BJ (cell line): Measurements from ENCODE around the gene SGIP1. TPM values are rescaled to one million over a fixed set of nuclear protein-coding genes. Genes with fewer than 3 reads are reported as not detected.

Experiments
- CTCF ChIA-PET: fragments of 350-600 bp; formaldehyde crosslinking; extraction: SDS; loops from one replicate; lab custom pipeline; 2021; ENCODE audit warnings: antibody characterized with exemption, inconsistent platforms; lab: Yijun Ruan, JAX
- POLR2A ChIA-PET: fragments of 300-600 bp; sonication (Branson Sonifier 250); formaldehyde crosslinking; extraction: SDS; loops from one replicate; lab custom pipeline; 2021; ENCODE audit warnings: antibody characterized with exemption; lab: Charles Lee
- DNase-seq: peaks from one replicate; pipeline ENCODE4 v3.0.0-alpha.2; 2011; ENCODE audit warnings: low read depth
- H3K27me3 ChIP-seq: 2 replicates; pipeline ENCODE4 v1.6.0; 2011; ENCODE audit warnings: low read length; ENCODE audit not compliant: control insufficient read depth, insufficient read depth
- H3K36me3 ChIP-seq: 2 replicates; pipeline ENCODE4 v1.5.1; 2011; ENCODE audit warnings: low read length; ENCODE audit not compliant: control insufficient read depth, insufficient read depth
- H3K4me3 ChIP-seq: 2 replicates; pipeline ENCODE4 v1.5.1; 2011; ENCODE audit warnings: low read depth, mild to moderate bottlenecking, control low read depth, low read length
- CTCF ChIP-seq: IDR thresholded peaks from 2 replicates; pipeline ENCODE4 v1.5.1; 2011; ENCODE audit warnings: low read depth, mild to moderate bottlenecking, control low read depth, inconsistent platforms, low read length, moderate library complexity; ENCODE audit not compliant: insufficient read depth
- polyA plus RNA-seq: library from polyadenylated mRNA; depleted of rRNA; stranded (reverse); fragments of >200 nt; gene quantifications from 2 replicates; pipeline ENCODE4 v1.2.3, GENCODE V29; 2011

The SGIP1 gene
- polyA plus RNA-seq, 1 experiment, result 49.4 TPM

- ChIA-PET CTCF (interaction anchor here (0.7 kb wide), 1 partner anchor 192 kb away, joined by 3 read pairs; no protein-coding TSS in a partner anchor), POLR2A (no interaction called here)
- Histone ChIP-seq H3K27me3 (no peaks in the 10 kb centered on the region), H3K4me3 (no peak overlapping the region), H3K36me3 (peaks cover 4% of the 10 kb centered on the region)
- no peak for TF ChIP-seq CTCF
- DNase-seq, result no peak
Measured at GRCh38 chr1:66690666-66691381, 156.9 kb downstream of the SGIP1 start.

GRCh38 chr1:66692681-66693080 is 158.7 kb downstream of the SGIP1 start:
- H3K36me3 ChIP-seq, result peaks cover 4% of the 10 kb centered on the region
- POLR2A ChIA-PET, result interaction anchor here (0.6 kb wide), 1 partner anchor 12 kb away, joined by 3 read pairs; no protein-coding TSS in a partner anchor
- DNase-seq, result no peak
- CTCF ChIA-PET, result interaction anchor here (1.1 to 1.9 kb wide), 2 partner anchors 22 to 33 kb away, joined by 4 to 5 read pairs; no protein-coding TSS in a partner anchor
- H3K4me3 ChIP-seq, result no peak overlapping the region
- no peak for TF ChIP-seq CTCF
- no peaks in the 10 kb centered on the region for H3K27me3 ChIP-seq

GRCh38 chr1:66693856-66694255 is 159.9 kb downstream of the SGIP1 start:
- no peak overlapping the region for H3K4me3 ChIP-seq
- ChIA-PET CTCF (interaction anchor here (0.8 to 1.9 kb wide), 3 partner anchors 17 to 32 kb away, joined by 4 to 5 read pairs (median 4); no protein-coding TSS in a partner anchor), POLR2A (no interaction called here)
- DNase-seq, result no peak
- H3K36me3 ChIP-seq, result peaks cover 4% of the 10 kb centered on the region
- no peak for TF ChIP-seq CTCF
- H3K27me3 ChIP-seq, result no peaks in the 10 kb centered on the region

- Histone ChIP-seq H3K27me3 (no peaks in the 10 kb centered on the region), H3K4me3 (no peak overlapping the region), H3K36me3 (peaks cover 2% of the 10 kb centered on the region)
- TF ChIP-seq CTCF, result no peak
- ChIA-PET POLR2A (no interaction called here), CTCF (interaction anchor here (0.9 kb wide), 1 partner anchor 10 kb away, joined by 3 read pairs; no protein-coding TSS in a partner anchor)
- no peak for DNase-seq
Measured at GRCh38 chr1:66695116-66695515, 161.2 kb downstream of the SGIP1 start.

- DNase-seq, result no peak
- H3K36me3 ChIP-seq, result peaks cover 2% of the 10 kb centered on the region
- CTCF ChIA-PET, result no interaction called here
- POLR2A ChIA-PET, result no interaction called here
- no peaks in the 10 kb centered on the region for H3K27me3 ChIP-seq
- TF ChIP-seq CTCF, result no peak
- no peak overlapping the region for H3K4me3 ChIP-seq
Measured at GRCh38 chr1:66696771-66697170, 162.8 kb downstream of the SGIP1 start.
